ENCODE data around the gene LRTM2. TPM values are rescaled to one million over a fixed set of nuclear protein-coding genes. Genes with fewer than 3 reads are reported as not detected.

The LRTM2 gene
- total RNA-seq, 1 experiment from 2014 or later: not detected

DNA sequence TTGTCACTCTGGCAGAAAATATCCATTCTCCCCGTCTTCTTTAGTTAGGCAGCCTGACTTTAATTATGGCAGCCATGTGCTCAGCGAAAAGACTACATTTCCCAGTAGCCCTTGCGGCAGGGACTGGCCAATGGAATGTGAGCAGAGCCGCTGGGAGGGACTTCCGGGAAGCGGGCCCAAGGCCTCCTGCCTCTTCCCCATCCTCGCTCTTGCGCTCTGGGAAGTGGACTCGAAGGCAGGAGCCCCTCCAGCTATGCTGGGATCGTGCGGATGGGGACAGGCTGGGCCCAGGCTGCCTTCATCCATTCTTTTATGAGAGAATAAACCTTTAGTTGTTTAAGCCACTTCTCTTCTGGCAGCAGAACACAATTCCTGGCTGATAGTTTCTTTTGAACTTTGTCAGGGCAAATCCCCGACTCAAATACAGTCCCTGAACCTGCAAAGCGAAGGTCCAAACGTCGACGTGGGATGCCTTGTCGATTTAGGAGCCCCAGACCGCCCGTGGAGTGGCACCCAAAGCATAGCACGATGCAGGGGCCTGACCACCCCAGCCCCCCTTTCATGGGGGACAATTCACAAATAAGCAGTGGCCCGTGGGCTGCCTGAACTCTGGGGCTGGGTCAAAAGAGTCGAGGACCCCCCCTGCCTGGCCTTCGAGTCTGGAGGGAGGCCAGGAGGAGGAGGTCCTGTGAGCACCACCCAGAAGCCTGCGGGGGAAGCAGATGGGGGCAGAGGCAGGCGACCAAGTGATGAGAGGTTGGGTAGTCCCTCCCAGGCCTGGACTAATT, 15.6 kb upstream of the LRTM2 start:
- Mint-ChIP-seq H3K9me3 (ENCODE audit: unreplicated experiment) (no peaks in the 10 kb centered on the region), H3K27ac (ENCODE audit: unreplicated experiment) (no peak overlapping the region)
- CTCF ChIA-PET: no interaction called here

DNA sequence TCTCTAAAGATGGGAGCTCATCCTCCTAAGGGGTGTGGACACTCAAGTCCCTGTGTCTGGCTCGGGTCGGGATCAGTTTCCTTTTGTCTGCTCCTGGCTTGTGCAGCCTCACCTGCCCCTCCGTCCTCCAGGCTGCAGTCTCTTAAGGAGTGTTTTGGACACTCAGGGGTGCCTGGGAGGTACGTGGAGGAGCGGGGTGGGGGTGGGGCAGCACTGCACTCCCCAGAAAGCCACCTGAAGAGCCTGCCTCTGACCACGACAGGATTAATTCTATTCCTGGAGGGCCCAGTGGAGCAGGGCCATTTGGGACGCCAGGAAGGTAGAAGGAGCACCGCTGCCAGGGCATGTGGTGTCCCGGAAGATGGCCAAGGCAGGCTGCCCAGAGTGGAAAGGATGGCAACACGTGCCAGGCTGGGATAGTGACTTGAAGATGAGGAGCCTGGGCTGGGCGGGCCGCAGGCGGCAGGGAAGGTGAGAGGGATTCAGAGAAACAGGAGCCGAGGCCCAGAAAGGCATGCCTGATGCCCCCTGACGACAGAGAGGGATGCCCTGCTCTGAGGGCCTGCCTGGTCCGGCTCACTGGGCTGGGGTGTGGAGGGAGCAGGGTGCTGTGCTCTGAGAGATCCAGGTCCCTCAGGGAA, 14.8 kb upstream of the LRTM2 start:
- DNase-seq: no peak
- Histone ChIP-seq H3K36me3 (ENCODE audit: control insufficient read depth, insufficient read depth, low read length) (no peaks in the 10 kb centered on the region), H3K9me3 (no peaks in the 10 kb centered on the region), H3K4me1 (peaks cover 6% of the 10 kb centered on the region; the same call in 1 of the 2 replicates), H3K4me3 (ENCODE audit: low read depth, low read length) (no peak overlapping the region), H3K27me3 (replicated peaks; ENCODE audit: control insufficient read depth, insufficient read depth, low read length) (no peaks in the 10 kb centered on the region)
- intact Hi-C loops (cut with micrococcal nuclease; ENCODE audit: unreplicated experiment): no loop called here
- BruUV-seq (replicated peaks): no TSS peak
- POLR2A ChIA-PET: no interaction called here
- Mint-ChIP-seq H3K27ac (ENCODE audit: unreplicated experiment) (no peak overlapping the region), H3K36me3 (ENCODE audit: insufficient read depth, unreplicated experiment) (no peaks in the 10 kb centered on the region), H3K9me3 (ENCODE audit: unreplicated experiment) (no peaks in the 10 kb centered on the region), H3K27me3 (ENCODE audit: insufficient read depth, unreplicated experiment) (no peaks in the 10 kb centered on the region), H3K4me1 (ENCODE audit: low read depth, unreplicated experiment) (peaks cover 8% of the 10 kb centered on the region), H3K4me3 (ENCODE audit: unreplicated experiment) (no peak overlapping the region)
- TF ChIP-seq, protein P1, sequence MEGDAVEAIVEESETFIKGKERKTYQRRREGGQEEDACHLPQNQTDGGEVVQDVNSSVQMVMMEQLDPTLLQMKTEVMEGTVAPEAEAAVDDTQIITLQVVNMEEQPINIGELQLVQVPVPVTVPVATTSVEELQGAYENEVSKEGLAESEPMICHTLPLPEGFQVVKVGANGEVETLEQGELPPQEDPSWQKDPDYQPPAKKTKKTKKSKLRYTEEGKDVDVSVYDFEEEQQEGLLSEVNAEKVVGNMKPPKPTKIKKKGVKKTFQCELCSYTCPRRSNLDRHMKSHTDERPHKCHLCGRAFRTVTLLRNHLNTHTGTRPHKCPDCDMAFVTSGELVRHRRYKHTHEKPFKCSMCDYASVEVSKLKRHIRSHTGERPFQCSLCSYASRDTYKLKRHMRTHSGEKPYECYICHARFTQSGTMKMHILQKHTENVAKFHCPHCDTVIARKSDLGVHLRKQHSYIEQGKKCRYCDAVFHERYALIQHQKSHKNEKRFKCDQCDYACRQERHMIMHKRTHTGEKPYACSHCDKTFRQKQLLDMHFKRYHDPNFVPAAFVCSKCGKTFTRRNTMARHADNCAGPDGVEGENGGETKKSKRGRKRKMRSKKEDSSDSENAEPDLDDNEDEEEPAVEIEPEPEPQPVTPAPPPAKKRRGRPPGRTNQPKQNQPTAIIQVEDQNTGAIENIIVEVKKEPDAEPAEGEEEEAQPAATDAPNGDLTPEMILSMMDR (IDR thresholded peaks at IDR 0.05; ENCODE audit: insufficient read depth in 1 of 2, low read depth in 1 of 2, low read length in 1 of 2, severe bottlenecking in 1 of 2, unreplicated experiment in 1 of 2): no peak
- CTCF ChIA-PET: interaction anchor here (1.2 kb wide), 1 partner anchor 10 kb away, joined by 3 read pairs; no protein-coding TSS in a partner anchor

More for the DNA sequence above, 15.6 kb upstream of the LRTM2 start:
- intact Hi-C loops (cut with micrococcal nuclease; ENCODE audit: unreplicated experiment): no loop called here
- Mint-ChIP-seq H3K36me3 (ENCODE audit: insufficient read depth, unreplicated experiment) (no peaks in the 10 kb centered on the region), H3K4me1 (ENCODE audit: low read depth, unreplicated experiment) (peaks cover 8% of the 10 kb centered on the region), H3K4me3 (ENCODE audit: unreplicated experiment) (no peak overlapping the region), H3K27me3 (ENCODE audit: insufficient read depth, unreplicated experiment) (no peaks in the 10 kb centered on the region)
- no peaks in the 10 kb centered on the region for H3K36me3 ChIP-seq (ENCODE audit: control insufficient read depth, insufficient read depth, low read length)
- H3K4me1 ChIP-seq: peaks cover 6% of the 10 kb centered on the region; the same call in 1 of the 2 replicates
- no peaks in the 10 kb centered on the region for H3K9me3 ChIP-seq
- POLR2A ChIA-PET: no interaction called here
- TF ChIP-seq, protein P1 (IDR thresholded peaks at IDR 0.05; ENCODE audit: insufficient read depth in 1 of 2, low read depth in 1 of 2, low read length in 1 of 2, severe bottlenecking in 1 of 2, unreplicated experiment in 1 of 2): no peak
- DNase-seq: peak; percentile 91 to 93
- no peaks in the 10 kb centered on the region for H3K27me3 ChIP-seq (replicated peaks; ENCODE audit: control insufficient read depth, insufficient read depth, low read length)
- H3K4me3 ChIP-seq (ENCODE audit: low read depth, low read length): no peak overlapping the region
- BruUV-seq (replicated peaks): no TSS peak

DNA sequence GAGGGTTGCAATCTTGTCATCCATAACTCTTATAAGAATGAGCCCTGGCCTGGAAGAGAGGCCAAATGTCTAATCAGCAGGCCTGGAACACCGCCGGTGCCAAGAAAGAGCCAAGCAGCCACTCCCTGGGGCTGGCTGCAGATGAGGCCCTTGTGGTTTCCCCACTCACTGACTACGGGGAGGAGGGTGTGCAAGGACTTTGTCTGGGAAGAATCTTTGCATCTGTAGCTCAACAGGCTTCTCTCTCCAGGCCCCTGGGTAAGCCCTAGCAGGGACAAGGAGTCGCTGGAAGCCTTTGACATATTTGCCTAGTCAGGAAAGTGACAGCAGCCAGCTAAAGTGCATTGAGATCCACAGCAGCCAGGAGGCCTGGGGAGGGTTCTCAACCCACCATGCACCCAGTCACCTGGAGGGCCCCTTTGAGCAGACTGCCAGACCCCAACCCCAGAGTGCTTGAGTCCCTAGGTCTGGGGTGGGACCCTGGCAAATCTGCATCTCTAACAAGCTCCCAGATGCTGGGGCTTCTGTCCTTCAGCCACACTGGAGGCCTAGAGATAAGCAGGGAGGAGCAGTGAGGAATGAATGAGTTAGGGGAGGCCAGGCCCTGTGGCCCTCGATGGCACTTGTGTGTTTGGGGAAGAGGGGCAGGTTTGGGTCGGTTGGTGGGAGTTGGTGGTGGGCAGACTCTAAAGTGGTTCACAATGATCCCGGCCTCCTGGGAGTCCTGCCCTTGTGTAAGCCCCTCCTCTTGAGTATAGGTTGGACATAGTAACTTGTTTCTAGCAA, 13.9 kb upstream of the LRTM2 start:
- no TSS peak for BruUV-seq (replicated peaks)

More for the DNA sequence above, 13.9 kb upstream of the LRTM2 start:
- intact Hi-C loops (cut with micrococcal nuclease; ENCODE audit: unreplicated experiment): no loop called here
- no peaks in the 10 kb centered on the region for H3K36me3 Mint-ChIP-seq (ENCODE audit: insufficient read depth, unreplicated experiment)
- Histone ChIP-seq H3K27me3 (replicated peaks; ENCODE audit: control insufficient read depth, insufficient read depth, low read length) (no peaks in the 10 kb centered on the region), H3K4me3 (ENCODE audit: low read depth, low read length) (no peak overlapping the region), H3K9me3 (no peaks in the 10 kb centered on the region), H3K36me3 (ENCODE audit: control insufficient read depth, insufficient read depth, low read length) (no peaks in the 10 kb centered on the region), H3K4me1 (peaks cover 6% of the 10 kb centered on the region; the same call in 1 of the 2 replicates)
- no peaks in the 10 kb centered on the region for H3K9me3 Mint-ChIP-seq (ENCODE audit: unreplicated experiment)
- no peak for DNase-seq
- CTCF ChIA-PET: interaction anchor here (1.0 to 1.2 kb wide), 2 partner anchors 11 to 133 kb away, joined by 3 to 4 read pairs; no protein-coding TSS in a partner anchor
- H3K4me1 Mint-ChIP-seq (ENCODE audit: low read depth, unreplicated experiment): peaks cover 11% of the 10 kb centered on the region
- no peak overlapping the region for H3K4me3 Mint-ChIP-seq (ENCODE audit: unreplicated experiment)
- POLR2A ChIA-PET: no interaction called here
- H3K27me3 Mint-ChIP-seq (ENCODE audit: insufficient read depth, unreplicated experiment): no peaks in the 10 kb centered on the region
- H3K27ac Mint-ChIP-seq (ENCODE audit: unreplicated experiment): no peak overlapping the region
- TF ChIP-seq, protein P1 (IDR thresholded peaks at IDR 0.05; ENCODE audit: insufficient read depth in 1 of 2, low read depth in 1 of 2, low read length in 1 of 2, severe bottlenecking in 1 of 2, unreplicated experiment in 1 of 2): no peak
